GM19240 (cell line): ENCODE results near the gene CCNI2.
A peak's percentile ranks its signal among the peaks of the same experiment; 100 is the strongest.

Experiments
- DNase-seq: peaks from one replicate; pipeline ENCODE4 v3.0.0; 2011; ENCODE audit warnings: low spot score; ENCODE audit not compliant: insufficient read length

Gene CCNI2

DNA sequence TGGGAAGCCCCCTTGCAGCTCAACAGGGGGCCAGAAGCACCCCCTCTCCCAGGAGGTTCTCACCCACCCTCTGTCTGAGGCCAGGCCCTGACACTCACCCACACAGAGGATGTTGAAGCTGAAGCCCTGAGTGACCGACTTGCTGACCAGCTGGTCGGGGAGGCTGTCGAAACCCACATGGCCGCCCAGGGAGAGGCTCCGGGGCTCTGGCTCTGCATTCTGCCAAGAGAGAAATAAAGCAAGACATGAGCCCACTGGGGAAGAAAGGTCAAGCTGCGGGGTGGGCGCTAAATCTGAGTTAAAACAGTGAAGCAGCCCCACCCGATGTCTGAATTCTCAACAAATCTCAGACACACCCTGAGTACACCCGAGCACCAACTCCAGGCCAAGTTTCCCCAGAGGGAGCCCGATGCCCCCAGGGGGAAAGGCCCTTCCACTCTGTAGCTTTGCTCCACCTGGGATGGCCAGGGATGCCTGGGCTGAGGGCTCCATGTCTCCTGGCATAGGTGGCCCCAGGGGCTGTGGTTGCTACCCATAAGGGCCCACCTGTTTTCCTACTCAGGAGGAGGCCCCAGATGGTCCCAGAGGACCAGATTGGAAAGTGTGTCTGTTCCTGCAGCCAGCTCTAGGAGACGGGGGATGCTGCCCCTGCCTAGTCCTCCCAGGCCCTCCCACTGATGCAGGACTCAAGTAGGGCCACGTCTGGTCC, 18.2 kb downstream of the CCNI2 start:
- no peak for DNase-seq

DNA sequence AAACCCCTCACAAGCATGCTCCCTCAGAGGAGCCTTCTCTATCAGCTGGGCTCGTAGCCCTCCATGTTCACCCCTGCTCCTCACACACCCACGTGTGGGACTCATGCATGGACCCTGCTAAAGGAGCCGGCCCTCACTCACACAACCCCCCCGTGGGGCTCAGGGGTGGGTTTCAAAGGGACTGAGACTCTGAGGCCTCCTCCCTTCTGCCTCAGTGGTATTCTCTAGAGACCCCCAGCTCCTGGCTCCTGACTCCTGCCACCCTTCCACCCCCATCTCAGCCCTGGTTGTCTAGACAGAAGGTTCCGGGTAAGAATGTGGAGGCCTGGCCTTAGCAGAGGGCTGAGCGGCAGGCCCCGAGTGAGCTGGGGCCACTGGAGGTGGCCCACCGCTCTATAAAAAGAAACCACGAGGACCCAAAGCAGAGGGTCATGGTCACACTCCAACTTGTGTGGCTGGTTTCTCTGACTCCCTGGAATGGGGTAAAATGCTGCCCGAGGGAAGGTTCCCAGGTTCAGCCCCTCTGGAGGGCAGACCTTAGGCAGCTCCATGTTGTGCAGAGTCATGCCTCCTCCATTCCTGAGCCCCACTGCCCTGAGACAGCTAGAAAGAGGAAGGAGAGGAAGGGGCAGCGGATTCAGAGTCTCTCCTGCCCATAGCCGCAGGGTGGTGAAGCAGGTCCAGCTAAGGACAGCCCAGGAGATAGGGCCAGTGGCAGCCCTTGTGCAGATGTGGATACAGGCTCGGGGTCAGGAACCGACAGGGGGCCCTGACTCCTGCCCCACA, 19.0 kb downstream of the CCNI2 start:
- no peak for DNase-seq

DNA sequence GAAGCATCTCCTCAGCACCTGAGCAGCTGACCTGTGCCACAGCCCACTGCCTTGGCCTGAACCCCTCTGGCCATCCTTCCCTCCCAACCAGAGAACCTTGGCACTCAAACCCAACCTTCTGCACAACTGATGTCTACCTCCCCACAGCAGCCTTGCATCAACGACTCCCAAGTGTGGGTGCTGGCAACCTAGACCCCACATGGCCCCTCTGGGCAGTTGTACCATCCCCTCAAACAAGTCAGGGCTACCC, 19.5 kb downstream of the CCNI2 start:
- no peak for DNase-seq

DNA sequence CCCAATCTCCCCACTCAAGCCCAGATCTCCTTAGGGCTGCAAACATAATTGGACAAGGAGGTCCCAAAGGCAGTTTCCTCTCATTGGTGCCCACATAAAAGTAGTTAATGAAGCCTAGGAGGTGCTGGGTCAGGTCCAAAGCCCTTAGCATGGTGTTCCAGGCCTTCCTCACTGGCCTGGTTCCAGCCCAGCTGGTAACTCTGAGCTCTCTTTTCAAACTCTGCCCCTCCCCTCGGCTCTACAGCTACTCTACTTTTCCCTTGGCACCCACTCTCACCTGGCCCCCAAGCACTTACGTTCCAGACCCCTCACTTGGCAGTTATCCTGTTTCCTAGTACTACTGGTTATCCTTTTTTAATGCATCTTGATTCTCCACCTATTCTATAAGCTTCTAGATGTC, 19.9 kb downstream of the CCNI2 start:
- no peak for DNase-seq

DNA sequence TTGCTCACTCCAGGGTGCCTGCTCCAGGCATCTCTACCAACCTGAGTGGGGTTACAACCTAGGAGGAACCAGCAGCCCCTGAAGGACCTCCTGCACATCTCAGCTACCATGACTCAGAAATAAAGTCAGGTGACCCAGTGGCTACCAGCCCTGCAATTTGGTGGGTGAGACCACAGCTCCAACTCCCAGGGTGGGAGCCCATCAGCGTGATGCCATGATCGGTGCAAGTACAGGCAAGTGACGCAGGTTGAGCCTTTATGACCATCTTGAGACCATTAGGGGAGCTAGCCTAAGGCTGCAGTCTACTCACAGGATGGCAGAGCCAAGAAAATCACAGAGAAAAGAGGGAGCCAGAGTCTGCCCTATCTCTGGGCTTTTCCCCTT, 21.3 kb downstream of the CCNI2 start:
- no peak for DNase-seq

DNA sequence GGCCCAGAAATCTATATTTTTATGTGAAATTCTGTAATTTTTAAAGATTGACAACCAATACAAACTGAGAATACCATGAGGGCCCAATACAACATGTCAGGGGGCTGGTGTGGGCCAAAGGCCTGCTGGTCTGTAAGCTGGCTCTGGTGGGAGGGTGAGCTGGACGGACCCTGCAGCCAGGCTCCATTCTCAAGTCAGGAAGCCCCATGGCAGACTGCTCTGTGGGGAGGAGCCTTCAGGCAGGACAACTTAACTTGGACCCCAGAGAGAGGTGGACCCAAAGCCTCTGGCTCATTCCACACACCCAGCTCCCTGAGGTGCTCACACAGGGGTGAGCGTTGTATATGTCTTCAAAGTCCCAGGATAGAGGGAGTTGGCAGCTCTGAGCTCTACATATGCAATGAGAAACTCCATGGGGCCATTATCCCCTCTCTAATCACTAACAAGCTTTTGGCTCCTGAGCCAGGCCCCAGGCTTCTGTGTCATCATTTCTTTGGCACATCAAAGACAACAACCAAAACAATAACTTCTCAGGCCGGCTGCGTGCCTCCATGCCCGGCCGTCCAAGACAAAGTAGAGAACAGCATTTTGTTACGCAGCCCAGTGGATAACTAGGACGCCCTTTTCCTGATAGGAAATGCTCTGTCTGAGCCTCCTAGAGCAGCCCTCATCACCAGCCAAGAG, 23.4 kb downstream of the CCNI2 start:
- DNase-seq, result no peak

DNA sequence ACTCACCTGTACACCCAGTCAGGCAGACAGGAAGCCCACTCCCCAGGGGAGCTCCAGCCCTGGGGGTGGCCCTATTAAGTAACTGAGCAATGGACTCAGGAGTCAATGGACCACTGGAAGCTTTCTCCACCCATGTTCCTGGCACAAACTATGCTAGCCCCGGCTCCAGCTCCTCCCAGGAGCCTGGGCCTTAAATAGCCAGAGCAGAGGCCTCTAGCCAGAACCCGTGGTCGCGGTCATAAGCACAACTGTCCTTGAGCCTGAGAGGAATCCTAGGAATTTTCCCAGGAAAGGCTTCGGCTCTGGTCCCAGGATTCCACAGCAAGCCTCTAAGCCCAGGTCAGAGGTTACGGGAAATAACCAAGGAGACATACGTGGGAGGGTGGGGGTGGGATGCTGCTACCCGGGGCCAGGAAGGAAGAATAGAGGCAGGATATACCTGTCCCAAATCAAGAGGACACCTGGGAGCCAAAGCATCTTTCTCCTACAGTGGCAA, 24.3 kb downstream of the CCNI2 start:
- no peak for DNase-seq

DNA sequence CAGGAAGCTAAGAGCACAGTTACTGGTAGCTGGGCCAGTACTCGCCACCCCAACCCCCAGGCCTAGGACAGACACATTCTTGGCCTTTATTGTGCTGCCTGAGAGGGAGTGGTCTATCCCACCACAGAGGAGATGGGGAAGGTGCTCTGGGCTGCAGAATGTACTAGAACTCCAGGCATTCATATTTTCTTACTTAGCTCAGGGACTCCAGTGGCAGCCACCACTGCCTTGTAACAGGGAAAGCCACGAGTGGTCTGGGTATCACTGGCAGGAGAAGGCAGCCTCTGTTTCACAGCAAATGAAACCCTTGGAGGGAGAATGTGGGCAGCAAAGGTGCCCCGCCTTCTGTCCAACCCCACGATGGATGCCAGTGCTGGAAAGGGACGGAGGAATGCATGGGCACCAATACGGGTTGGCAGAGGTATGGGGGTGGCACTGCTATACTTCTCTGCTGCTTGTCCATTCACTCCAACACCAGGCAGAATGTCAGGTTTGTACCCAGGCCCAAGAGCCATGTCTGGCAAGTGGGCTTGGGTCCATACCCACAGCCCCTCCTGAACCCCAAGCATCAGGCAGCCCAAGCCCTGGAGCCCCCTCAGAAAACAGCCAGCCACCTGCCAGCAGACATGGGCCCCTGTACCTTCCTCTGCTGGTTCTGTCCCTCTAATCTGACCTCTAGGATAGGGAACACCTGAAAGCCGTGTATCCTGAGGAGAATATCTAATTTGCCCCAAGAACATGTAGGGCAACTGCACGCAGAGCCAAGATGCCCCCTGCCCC, 25.3 kb downstream of the CCNI2 start:
- no peak for DNase-seq

DNA sequence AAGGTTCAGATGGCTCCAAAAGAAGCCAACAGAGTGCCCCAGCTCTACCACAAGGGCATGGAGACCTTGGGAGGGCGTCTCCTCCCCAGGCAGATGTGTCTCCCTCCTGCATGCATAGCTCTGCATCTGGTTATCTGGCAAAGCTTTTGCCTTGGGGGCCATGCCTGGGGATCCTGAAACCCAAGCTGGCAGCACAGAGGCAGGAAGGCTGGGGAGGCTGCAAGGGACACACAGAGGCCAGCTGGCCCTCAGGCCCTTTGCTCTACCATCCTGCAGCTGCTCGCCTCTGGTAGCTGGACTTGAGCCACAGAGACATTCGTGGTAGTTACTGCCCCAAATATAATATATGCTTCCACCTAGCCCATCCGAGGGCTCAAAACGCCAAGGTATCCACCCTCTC, 25.9 kb downstream of the CCNI2 start:
- DNase-seq, result no peak

DNA sequence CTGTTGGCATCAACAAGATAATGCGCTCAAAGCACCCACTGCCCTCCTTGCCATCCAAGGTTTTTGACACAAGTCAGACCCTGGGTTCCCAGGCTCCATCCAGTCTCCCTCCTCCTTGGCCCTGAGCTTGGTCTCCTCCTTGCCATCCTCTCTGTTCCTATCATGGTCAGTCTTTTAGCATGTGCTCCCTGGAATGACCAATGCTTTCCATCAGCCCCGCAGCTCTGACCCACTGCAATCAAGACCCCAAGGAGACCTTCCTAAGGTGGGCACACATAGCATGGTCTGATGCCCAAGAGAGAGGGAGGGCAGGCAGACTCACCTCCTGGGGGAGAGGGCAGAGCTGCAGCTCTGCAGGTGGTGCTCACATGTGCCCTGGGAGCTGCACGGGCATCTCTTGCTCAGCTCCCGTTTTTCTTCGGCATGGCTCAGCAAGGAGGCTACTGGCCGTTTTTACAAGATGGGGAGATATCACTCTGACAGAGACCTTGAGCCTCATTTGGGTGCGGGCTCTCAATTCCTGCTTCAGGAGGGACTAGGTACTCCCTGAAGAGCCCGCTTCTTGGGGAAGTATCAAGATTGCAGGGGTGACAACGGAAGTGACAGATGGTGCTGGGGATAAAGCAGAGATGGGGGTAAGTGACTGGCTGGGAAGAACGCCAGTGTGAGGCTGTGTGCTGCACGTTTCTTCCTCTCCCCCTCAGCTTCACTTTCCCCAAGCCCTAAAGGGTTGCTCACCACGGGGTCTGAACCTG, 26.6 kb downstream of the CCNI2 start:
- no peak for DNase-seq

DNA sequence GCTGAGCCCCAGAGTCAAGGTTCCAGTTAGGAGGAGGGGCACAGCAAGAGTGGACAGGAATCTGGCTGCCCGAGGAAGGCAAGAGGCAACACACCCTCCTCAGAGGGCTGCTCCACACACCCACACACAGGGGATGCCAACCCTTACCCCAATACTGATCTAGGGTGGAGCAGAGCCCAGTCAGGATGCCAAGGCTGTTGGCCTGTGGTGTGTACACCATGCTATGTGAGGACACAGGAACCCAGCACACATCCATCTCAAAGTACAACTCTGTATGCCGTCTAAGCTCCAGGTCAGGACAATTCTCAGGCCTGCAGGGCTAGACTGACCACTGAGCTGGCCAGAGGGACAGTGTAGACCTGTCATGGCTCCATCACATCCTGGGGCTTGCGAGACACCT, 27.2 kb downstream of the CCNI2 start:
- no peak for DNase-seq

DNA sequence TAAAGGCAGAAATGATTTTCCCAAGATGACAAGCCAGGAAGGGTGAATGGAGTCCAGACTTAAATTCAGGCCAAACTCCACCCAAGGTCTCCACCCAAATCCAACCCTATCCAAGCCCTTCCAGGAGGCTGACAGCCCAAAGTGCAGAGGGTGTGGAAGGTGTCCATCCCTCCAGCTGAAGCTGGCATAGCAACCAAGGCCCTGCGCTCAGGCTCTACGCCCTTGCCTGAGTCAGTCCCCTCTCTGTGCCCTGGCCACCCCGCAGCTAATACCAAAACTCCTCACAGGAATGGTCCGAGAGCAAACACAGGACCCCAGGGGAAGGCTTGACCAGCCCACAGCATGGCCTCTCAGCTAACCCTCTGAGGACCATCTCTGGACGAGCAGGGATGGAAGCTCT, 27.7 kb downstream of the CCNI2 start:
- DNase-seq, result no peak

DNA sequence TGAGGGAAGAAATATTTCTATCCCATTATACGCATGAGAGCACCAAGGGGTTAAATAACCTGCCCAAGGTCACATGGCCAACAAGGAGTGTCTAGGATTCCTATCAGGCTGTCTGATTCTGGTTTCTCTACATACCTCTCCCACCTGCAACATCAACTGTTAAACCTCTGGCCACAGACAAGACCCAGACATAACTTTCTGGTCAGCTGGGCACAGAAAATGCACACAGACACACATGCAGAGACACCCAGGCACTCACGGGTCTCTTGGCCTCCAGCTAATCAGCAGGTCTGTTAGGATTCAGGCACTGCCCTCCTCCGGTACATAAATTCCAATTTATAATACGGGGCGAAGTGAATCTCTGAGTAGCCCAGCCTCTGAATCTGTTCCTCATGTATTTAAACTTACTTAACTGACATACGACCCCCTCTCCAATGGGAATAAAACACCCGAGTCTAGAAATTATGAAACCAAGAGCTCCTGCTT, 28.3 kb downstream of the CCNI2 start:
- DNase-seq, result no peak

DNA sequence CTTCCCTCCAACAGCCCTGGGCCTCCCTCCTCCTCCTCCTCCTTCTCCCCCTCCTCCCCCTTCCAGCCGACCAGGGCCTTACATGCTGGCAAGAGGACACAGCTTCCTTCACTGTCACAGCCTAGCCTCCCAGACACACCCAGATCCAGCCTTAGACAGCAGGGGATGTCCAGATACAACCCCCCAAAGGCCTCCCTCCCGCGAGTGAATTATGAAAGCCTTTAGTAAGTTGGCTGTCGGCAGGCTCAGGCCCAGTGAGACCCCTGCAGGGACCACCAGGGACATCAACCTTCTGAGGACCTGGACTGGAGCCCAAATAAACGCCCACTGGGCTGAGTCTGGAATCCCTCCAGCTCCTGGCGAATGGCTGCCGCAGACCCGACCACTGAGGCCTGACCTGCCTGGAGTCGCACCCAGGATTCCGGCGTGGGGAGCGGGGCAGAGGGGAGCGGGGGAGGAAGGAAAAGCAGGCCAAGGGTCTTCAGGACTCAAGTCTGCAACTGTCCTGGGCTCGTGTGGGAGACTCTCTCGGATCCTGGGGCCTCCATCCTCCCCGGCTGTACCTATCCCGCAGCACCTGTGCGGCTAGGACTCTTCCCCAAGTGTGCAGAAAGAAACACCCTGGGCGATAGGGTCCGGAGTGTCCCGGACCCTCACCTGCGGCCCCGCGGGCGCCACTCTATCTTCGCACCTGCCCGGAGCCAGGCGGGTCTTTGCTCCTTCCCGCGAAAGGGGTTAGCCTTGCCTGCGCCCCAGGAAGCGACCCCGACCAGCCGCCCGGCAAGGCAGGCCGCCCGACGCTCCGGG, 29.1 kb downstream of the CCNI2 start:
- no peak for DNase-seq

DNA sequence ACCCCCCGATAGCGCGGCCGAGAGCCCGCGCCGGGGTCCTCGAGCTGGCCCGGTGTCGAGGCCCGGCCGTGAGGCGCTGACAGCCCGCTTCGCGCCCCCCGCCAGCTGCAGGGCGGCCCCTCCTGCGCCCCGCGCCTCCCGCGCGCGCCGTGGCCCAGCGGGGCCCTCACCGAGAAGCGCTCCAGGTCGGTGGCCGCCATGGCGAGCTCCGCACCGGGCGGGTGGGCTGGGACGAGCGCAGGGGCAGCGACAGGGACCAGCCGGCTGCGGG, 29.6 kb downstream of the CCNI2 start:
- no peak for DNase-seq

DNA sequence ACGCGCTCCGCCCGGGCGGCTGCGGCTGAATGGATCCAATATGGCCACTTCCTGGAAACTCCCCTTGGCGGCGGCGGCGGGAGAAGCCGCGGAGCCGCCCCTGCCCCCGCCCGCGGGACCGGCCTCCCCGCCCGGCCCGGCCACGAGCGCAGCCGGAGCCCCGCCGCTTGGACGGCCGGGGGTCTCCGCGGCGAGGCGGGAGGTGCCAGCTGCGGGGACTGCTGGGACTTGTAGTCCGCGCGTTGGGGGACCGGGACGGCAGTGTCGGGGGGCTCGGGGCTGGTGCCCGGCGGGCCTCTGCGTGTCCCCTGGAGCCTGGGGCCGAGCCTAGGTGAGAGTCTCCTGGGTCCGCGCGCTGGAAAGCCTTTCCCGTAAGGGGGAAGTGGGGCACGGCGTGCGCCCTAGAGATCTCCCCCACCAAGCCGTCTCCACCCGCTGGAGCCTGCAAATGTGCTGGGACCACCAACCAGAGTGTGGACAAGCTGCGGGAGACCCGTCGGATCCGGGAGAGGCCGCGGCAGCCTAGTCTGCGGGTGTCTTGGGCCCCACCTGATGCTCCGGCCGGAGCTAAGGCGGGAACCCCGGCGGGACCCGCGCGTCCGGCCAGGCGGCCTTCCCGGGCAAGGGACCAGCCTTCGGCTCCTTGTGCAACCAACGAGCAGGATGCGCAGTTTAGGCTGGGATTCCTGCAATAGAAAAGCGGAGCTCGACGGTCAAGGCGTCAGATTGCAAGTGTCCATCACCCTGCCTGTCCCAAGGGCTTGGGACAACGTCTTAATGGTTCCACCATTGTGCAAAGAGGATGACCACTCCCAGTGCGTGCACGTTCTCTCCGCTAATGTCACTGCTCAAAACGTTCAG, 30.2 kb downstream of the CCNI2 start, which contains the start of gene SEPTIN8:
Gene SEPTIN8, minus strand, starts transcription at position 31 of the 861 bp plus-strand sequence. CDS start 102 bp downstream, outside the sequence.
- peak; percentile 56 for DNase-seq

DNA sequence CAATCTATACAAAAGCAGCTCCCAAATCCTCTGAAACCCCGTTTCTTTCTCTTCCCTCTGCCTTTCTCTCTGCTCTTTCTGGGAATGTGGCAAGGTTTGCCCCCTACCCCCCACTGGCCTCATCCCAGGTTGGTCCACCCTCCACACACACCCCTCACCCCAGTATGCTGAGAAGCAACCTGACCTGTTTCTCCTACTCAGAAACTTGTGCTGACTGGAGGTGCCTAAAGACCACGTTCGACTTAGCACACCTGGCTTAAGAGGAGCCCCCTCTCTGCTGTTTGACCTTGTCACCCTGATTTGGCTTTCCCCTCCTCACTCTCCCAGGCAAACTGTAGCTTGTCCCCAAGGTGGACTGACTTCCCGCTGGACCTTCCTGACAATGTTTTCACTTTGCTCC, 30.9 kb downstream of the CCNI2 start:
- DNase-seq, result no peak

DNA sequence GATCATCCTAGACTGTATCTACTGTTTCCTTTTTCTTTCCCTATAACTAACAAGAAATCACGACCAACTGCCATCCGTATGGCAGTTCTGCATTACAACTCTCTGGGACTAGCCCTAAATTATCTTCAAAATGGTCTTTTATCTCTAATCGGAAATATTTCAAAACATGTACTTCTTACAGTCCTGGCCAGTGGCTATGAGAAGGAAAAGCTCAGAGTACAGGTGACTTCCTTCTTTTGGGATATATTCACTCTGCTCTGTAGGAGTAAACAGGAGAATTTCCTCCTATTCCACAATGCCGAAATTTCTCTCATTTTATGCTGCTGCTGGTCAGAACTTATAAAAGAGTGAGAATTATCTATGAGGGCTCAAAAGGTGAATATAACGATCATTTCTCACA, 31.6 kb downstream of the CCNI2 start:
- no peak for DNase-seq

DNA sequence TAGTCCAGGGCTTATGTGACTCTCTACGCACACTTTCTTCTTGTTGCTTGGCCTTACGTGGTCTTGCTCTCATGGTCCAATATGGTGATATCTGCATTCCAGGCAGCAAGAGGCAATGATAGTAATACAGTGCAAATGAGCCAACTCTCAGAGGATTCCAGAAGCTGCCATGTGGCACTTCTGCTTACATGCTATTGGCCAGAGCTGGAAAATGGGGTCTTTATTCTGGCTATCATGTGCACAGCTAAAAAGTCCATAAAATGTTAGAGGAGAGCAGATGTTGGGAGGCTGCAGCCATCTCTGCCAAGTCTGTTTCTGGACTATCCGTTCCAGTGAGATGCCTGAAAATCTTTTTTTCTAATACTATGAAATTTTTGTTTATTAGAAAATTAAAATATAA, 32.7 kb downstream of the CCNI2 start:
- DNase-seq, result no peak
